RCC 7860 (cell line): Measurements from ENCODE around the gene RUNX2.

Source experiments
- DNase-seq: peaks from one replicate; pipeline ENCODE4 v3.0.0-alpha.2; 2015; ENCODE audit warnings: low spot score
- FAIRE-seq: peaks from 2 replicates; lab custom pipeline; 2012; peaks lifted over from hg19 to GRCh38; lab: Jason Lieb, UNC

The RUNX2 gene

GRCh38 chr6:45350186-45350710 is 22.1 kb downstream of the RUNX2 start:
- DNase-seq (no peak), FAIRE-seq (no peak)

DNA sequence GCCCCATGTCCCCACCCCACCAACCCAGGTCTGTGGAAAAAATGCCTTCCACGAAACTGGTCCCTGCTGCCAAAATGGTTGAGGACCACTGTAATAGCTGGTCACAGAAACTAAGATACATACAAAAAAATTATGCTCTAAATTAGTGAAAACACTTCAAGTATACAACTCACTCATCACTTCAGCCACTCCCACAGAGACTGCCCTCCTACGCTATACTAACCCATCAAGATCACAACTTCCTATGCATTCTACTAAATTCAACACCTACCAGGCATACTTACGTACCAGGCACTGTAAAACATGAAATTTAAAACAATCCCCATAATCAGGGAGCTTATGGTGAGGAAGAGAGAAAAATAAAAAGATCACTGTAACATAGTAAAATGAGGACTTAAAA is 22.9 kb downstream of the RUNX2 start:
- no peak for FAIRE-seq
- no peak for DNase-seq

- FAIRE-seq, result no peak
These were observed 23.5 kb downstream of the RUNX2 start for GRCh38 chr6:45351667-45352066.

GRCh38 chr6:45353654-45354053 is 25.5 kb downstream of the RUNX2 start:
- FAIRE-seq (no peak), DNase-seq (no peak)

More at GRCh38 chr6:45351667-45352066, 23.5 kb downstream of the RUNX2 start:
- no peak for DNase-seq

DNA sequence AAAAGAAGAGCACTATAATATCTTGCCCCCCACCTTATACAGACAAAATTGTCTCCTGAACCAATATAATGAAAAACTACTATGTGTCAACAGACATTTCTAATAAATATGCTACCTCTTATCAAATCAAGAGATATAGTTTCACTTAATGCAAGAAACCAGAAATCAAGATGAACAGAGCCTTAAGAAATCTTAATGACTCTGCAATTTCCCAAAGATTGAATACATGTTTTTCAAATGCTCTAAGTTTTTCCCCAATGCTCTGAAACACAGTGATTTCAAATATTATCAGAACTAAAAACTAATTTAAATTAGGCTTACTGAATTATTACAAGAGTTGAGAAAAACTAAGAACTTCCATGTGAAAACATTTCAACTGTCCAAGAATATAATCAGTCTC is 36.3 kb downstream of the RUNX2 start:
- DNase-seq (no peak), FAIRE-seq (no peak)

DNA sequence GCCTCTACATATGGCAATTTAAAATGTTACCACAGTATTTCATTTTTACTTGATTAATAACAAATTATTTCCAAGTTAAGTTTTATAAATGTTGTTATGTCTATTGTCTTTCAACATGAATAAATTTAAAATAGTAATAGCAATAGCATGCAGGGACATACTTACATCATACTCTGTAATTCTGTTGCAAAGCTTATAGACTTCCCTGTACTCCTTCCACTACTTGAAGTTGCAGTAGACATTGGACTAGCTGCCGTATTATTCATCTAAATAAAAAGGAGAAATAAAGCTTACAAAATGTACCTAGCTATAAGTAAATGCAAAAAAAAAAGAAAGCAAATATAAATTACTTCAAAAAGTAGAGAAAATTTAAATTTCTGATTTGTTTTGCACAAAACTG is 36.9 kb downstream of the RUNX2 start:
- DNase-seq (no peak), FAIRE-seq (no peak)

- no peak for DNase-seq
- no peak for FAIRE-seq
These were observed 38.4 kb downstream of the RUNX2 start for GRCh38 chr6:45366534-45366933.

DNA sequence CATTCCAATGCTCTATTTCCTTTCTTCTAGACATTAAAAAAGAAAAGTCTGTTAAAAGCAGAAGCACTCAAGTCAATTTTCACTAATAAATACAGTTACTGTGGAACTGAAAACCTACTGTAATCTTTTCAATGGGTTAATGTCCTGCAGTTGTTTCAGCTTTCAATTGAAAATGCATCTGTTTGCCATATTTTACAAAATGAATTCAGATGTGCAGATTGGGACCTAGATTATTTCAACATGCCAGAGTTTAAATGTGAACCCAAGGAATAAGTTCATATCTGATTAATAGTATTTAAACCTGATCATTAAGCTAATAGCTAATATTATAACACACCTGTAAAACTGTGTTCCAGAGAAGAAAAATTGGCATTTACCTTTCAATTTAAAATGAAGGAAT is 39.9 kb downstream of the RUNX2 start:
- DNase-seq (no peak), FAIRE-seq (no peak)

- FAIRE-seq, result no peak
- DNase-seq, result no peak
These were observed 41.7 kb downstream of the RUNX2 start for GRCh38 chr6:45369870-45370269.

GRCh38 chr6:45371924-45372573 is 43.9 kb downstream of the RUNX2 start:
- DNase-seq (no peak), FAIRE-seq (no peak)

- no peak for FAIRE-seq
- no peak for DNase-seq
These were observed 47.3 kb downstream of the RUNX2 start for GRCh38 chr6:45375449-45375848.

GRCh38 chr6:45376310-45377042 is 48.3 kb downstream of the RUNX2 start:
- FAIRE-seq (no peak), DNase-seq (no peak)

DNA sequence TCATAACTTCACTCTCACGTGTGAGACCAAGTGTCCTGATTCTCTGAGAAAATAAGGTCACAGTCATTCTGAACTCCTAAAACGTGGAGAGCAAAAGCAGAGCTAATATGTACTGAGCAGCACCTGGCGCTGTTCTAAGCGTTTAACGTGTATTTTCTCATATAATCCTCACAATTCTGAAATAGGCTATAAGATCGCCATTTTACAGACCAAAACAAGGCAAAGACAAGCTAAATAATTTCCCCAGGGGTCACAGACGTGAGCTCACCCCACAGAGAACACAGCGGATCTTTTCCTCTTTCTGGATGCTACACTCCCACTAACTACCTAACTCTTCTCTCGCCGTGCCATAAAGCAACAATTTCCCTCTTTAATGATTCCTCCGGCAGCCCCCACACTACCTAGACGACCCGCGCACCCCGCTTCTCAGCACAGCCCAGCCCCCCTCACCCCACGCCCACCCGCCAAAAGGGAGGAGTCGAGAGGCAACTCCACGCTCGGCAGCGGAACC is 49.0 kb downstream of the RUNX2 start:
- DNase-seq, result no peak
- FAIRE-seq, result no peak

DNA sequence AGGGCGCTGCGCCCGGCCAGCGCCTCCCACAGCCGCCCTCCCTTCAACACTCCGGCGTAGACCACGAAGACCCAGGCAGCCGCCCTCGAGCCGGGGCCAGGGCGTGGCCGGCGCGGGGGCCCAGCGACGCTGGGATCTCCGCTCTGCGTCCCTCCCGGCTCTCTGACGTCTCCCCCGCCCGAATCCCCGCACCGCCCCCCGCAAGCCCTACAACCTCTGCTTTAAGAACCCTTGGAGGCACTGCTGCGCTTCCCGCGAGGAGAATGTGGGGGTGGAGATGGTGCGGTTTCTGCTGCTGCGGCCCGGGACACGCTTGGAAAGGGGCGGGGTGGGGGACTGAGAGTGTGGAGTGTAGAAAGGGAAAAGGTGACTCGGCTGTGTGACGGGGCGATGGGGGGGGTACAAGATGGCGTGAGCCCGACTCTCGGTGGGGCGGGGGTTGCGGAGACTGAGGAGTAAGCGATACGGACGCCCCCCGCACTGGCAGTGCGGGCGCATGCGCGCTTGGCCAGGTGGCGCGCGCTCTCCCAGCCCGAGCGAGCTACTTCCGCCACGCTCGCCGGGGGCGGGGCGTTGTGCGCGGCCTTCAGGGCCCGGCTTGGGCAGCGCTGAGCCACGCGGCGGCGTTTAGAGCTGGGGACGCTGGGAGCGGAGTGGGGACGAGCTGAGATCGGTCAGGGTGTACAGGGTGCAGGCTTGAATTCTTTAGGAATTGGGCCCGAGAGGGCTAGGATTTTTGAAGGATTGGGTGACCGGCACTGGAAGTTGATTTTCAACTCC is 49.6 kb downstream of the RUNX2 start, which contains the start of gene SUPT3H:
Gene SUPT3H, minus strand, starts transcription at position 381 of the 780 bp plus-strand sequence.
- DNase-seq, result peak; percentile 84
- FAIRE-seq, result no peak

DNA sequence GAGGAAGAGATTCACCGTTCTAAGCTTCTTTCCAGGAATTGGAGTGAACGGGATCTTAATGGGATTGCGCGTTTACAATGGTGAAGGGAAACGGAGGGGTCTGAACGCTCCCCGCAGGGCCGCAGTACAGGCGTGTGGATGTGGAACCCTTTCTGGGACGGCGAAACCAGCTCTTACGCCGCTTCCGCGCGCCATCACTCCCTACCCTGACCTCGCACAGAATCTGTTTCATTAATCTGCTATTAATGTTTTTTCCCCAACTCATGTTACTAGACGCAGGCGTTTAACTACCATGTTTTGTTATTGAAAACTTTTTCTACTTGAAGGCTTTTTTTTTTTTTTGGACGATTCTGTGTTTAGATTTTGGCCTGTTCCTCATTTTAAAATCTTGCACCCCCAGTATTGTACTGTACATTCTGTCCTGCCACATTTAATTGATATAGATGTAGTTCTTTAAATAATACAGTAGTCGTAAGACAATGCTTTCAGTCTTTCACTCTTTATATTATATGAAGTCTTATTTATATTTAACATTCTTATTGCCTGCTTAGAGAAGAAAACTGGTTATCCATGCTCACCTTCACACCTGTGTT is 50.3 kb downstream of the RUNX2 start:
- no peak for DNase-seq
- FAIRE-seq, result no peak

- no peak for FAIRE-seq
- no peak for DNase-seq
These were observed 54.3 kb downstream of the RUNX2 start for GRCh38 chr6:45382391-45382790.

- FAIRE-seq, result no peak
- no peak for DNase-seq
These were observed 58.4 kb downstream of the RUNX2 start for GRCh38 chr6:45386501-45386900.

GRCh38 chr6:45387236-45387635 is 59.1 kb downstream of the RUNX2 start:
- no peak for FAIRE-seq
- DNase-seq, result no peak

- FAIRE-seq (no peak), DNase-seq (no peak)
These were observed 60.2 kb downstream of the RUNX2 start for GRCh38 chr6:45388328-45388727.

DNA sequence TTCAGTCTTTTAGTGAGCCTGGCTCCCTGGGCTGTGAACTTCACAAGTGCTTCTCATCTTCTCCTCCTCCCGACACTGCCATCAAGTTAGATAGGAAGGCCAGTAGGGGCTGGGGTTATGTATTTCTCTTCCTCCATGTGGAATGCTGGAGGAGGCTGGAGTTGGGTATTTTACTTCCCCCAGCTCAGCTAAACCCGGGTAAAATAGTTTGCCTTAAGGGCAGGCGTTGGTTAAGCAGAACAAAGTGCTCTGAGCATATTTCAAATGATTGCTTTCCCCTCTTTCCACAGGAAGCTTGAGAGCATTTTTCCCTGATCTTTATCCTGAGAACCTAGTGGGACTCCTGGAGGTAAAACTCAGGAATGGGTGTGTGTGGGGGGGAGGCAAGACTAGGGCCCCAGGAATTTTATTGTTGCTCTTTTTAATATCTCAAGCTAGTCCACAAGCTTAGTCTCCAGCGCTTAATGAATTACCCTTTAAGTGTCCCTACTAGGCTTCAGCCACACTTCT is 66.5 kb downstream of the RUNX2 start:
- no peak for FAIRE-seq
- no peak for DNase-seq
